Epithelial cell of proximal tubule (primary cell): Measurements from ENCODE around the gene CHTOP. TPM values are rescaled to one million over a fixed set of nuclear protein-coding genes. Genes with fewer than 3 reads are reported as not detected.

Source experiments
- DNase-seq: peaks from one replicate; pipeline ENCODE4 v3.0.0-alpha.2; 2011; ENCODE audit warnings: low read depth
- H3K4me3 ChIP-seq: 2 replicates; pipeline ENCODE4 v1.5.1; 2011; ENCODE audit warnings: low read depth, mild to moderate bottlenecking, low read length
- CTCF ChIP-seq: conservative IDR thresholded peaks from 2 replicates; pipeline ENCODE4 v1.5.1; 2012; ENCODE audit warnings: low read depth, mild to moderate bottlenecking, low read length
- total RNA-seq: library from RNA; depleted of rRNA; stranded (reverse); fragments of >200 nt; gene quantifications from 2 replicates; pipeline ENCODE4 v1.2.3, GENCODE V29; 2015

Gene CHTOP
- total RNA-seq, 1 donor from 2014 or later = 64.7 TPM

- H3K4me3 ChIP-seq = peak overlapping the region; percentile 99
- no peak for DNase-seq
- no peak for TF ChIP-seq CTCF
Measured at GRCh38 chr1:153612111-153612754, 21.6 kb upstream of the CHTOP start.

- peak within 1 kb of the TSS; percentile 99 for H3K4me3 ChIP-seq
- DNase-seq = no peak
- no peak for TF ChIP-seq CTCF
Measured at GRCh38 chr1:153612755-153613331, 21.0 kb upstream of the CHTOP start, which contains the start of gene S100A16. Gene S100A16, minus strand, starts transcription at chr1:153613137. Its CDS starts 4,986 bp downstream, at chr1:153608151.

GRCh38 chr1:153613406-153613805 lies 20.5 kb upstream of the CHTOP start:
- H3K4me3 ChIP-seq = peak overlapping the region; percentile 99
- no peak for TF ChIP-seq CTCF
- DNase-seq = no peak

GRCh38 chr1:153614189-153614900 lies 19.5 kb upstream of the CHTOP start:
- no peak for DNase-seq
- peak; percentile 23 for TF ChIP-seq CTCF
- no peak overlapping the region for H3K4me3 ChIP-seq

GRCh38 chr1:153614906-153615305 lies 19.0 kb upstream of the CHTOP start:
- H3K4me3 ChIP-seq = no peak overlapping the region
- no peak for TF ChIP-seq CTCF
- DNase-seq = no peak

- H3K4me3 ChIP-seq = no peak overlapping the region
- no peak for DNase-seq
- no peak for TF ChIP-seq CTCF
Measured at GRCh38 chr1:153615406-153615805, 18.5 kb upstream of the CHTOP start.
